ENCODE measurements around the gene NSUN7. TPM values are rescaled to one million over a fixed set of nuclear protein-coding genes. Genes with fewer than 3 reads are reported as not detected.

Gene NSUN7
- total RNA-seq, 1 experiment from 2014 or later, result 1.1 TPM

DNA sequence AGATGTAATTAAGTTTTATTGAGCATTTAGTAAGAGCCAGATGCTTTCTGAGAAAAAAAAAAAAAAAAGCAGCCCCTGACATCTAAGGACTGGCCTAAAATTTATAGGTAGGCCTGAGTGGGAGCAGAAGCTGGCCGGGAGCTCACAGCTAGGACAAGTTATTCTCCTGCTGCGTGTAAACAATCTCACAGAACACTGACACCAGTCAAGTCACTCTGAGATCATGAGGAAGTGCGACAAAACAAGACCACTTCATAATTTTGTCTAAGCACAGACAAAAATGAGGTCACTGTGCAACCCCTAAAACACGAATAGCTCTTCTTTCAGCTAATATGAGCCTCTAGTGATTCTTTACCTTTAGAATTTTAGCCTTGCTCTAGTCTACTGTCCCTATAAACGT is 15.3 kb upstream of the NSUN7 start:
- ATAC-seq (no peak), DNase-seq (ENCODE audit: low read depth, low spot score) (no peak)
- H3K9me3 ChIP-seq (ENCODE audit: control insufficient read depth, insufficient read depth, low read depth, low read length), result no peaks in the 10 kb centered on the region
- no peak for TF ChIP-seq SIN3A (IDR thresholded peaks at IDR 0.05; ENCODE audit: borderline replicate concordance, insufficient read depth, low read depth, low read length)
- TF ChIP-seq TCF7L2 (IDR thresholded peaks at IDR 0.05; ENCODE audit: low read depth, low read length), result no peak
- TF ChIP-seq, protein P1, sequence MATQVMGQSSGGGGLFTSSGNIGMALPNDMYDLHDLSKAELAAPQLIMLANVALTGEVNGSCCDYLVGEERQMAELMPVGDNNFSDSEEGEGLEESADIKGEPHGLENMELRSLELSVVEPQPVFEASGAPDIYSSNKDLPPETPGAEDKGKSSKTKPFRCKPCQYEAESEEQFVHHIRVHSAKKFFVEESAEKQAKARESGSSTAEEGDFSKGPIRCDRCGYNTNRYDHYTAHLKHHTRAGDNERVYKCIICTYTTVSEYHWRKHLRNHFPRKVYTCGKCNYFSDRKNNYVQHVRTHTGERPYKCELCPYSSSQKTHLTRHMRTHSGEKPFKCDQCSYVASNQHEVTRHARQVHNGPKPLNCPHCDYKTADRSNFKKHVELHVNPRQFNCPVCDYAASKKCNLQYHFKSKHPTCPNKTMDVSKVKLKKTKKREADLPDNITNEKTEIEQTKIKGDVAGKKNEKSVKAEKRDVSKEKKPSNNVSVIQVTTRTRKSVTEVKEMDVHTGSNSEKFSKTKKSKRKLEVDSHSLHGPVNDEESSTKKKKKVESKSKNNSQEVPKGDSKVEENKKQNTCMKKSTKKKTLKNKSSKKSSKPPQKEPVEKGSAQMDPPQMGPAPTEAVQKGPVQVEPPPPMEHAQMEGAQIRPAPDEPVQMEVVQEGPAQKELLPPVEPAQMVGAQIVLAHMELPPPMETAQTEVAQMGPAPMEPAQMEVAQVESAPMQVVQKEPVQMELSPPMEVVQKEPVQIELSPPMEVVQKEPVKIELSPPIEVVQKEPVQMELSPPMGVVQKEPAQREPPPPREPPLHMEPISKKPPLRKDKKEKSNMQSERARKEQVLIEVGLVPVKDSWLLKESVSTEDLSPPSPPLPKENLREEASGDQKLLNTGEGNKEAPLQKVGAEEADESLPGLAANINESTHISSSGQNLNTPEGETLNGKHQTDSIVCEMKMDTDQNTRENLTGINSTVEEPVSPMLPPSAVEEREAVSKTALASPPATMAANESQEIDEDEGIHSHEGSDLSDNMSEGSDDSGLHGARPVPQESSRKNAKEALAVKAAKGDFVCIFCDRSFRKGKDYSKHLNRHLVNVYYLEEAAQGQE (IDR thresholded peaks at IDR 0.05; ENCODE audit: insufficient read depth in 1 of 2, low read depth in 2 of 2, low read length in 1 of 2), result no peak
- TF ChIP-seq, protein P2, sequence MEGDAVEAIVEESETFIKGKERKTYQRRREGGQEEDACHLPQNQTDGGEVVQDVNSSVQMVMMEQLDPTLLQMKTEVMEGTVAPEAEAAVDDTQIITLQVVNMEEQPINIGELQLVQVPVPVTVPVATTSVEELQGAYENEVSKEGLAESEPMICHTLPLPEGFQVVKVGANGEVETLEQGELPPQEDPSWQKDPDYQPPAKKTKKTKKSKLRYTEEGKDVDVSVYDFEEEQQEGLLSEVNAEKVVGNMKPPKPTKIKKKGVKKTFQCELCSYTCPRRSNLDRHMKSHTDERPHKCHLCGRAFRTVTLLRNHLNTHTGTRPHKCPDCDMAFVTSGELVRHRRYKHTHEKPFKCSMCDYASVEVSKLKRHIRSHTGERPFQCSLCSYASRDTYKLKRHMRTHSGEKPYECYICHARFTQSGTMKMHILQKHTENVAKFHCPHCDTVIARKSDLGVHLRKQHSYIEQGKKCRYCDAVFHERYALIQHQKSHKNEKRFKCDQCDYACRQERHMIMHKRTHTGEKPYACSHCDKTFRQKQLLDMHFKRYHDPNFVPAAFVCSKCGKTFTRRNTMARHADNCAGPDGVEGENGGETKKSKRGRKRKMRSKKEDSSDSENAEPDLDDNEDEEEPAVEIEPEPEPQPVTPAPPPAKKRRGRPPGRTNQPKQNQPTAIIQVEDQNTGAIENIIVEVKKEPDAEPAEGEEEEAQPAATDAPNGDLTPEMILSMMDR (IDR thresholded peaks at IDR 0.05), result no peak
- no peak for TF ChIP-seq POLR2AphosphoS5 (IDR thresholded peaks at IDR 0.05; ENCODE audit: low read depth, low read length)
- intact Hi-C loops (cut with micrococcal nuclease; ENCODE audit: unreplicated experiment), result no loop called here
- in situ Hi-C loops (cut with HindIII; ENCODE audit: low pct_unique_long_range_greater_than_20kb, low sequenced_read_pairs), result no loop called here
- ChIA-PET POLR2A (interaction anchor here (0.7 kb wide), 1 partner anchor 11 kb away, joined by 7 read pairs; no protein-coding TSS in a partner anchor), CTCF (no interaction called here)
- no peaks in the 10 kb centered on the region for H3K4me1 ChIP-seq (ENCODE audit: control insufficient read depth, insufficient read depth, low read length)
- no peaks in the 10 kb centered on the region for H3K27me3 ChIP-seq (ENCODE audit: control insufficient read depth, insufficient read depth, low read length)
- BruUV-seq (replicated peaks), result no TSS peak
- no peak overlapping the region for H3K27ac ChIP-seq (ENCODE audit: low read length)
- H3K36me3 ChIP-seq (ENCODE audit: control insufficient read depth, insufficient read depth, low read length), result no peaks in the 10 kb centered on the region
- H3K4me3 ChIP-seq (ENCODE audit: low read depth in 2 of 2, low read length in 2 of 2), result no peak overlapping the region

DNA sequence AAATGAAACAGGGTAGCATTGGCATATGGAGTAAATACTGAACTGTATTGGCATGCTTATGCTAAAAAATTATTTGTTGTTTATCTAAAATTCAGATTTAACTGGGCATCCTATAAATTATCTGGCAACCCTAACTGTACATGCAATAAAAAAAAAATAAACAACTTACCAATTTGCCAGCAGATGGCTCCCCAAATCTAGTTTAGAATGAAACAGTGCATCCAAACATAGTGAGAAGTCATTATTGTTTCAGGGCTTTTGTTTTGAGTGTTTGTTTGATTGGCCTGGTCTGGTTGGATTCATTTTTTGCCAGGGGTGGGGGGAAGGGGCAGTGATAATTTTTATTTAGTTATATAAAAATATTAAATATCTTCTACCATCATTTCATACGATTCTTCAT is 12.8 kb upstream of the NSUN7 start:
- POLR2A ChIA-PET, result no interaction called here
- TF ChIP-seq, protein P2 (IDR thresholded peaks at IDR 0.05), result peak; percentile 44; the same call in 1 of the 2 replicates
- TF ChIP-seq SIN3A (IDR thresholded peaks at IDR 0.05; ENCODE audit: borderline replicate concordance, insufficient read depth, low read depth, low read length), result no peak
- DNase-seq (ENCODE audit: low read depth, low spot score) (peak; percentile 25), ATAC-seq (no peak)
- Histone ChIP-seq H3K27me3 (ENCODE audit: control insufficient read depth, insufficient read depth, low read length) (no peaks in the 10 kb centered on the region), H3K27ac (ENCODE audit: low read length) (no peak overlapping the region), H3K4me3 (ENCODE audit: low read depth in 2 of 2, low read length in 2 of 2) (no peak overlapping the region), H3K36me3 (ENCODE audit: control insufficient read depth, insufficient read depth, low read length) (no peaks in the 10 kb centered on the region), H3K9me3 (ENCODE audit: control insufficient read depth, insufficient read depth, low read depth, low read length) (no peaks in the 10 kb centered on the region), H3K4me1 (ENCODE audit: control insufficient read depth, insufficient read depth, low read length) (no peaks in the 10 kb centered on the region)
- intact Hi-C loops (cut with micrococcal nuclease; ENCODE audit: unreplicated experiment), result loop anchor here (1.0 kb wide), 1 partner anchor 160 kb away; no protein-coding TSS in a partner anchor
- in situ Hi-C loops (cut with HindIII; ENCODE audit: low pct_unique_long_range_greater_than_20kb, low sequenced_read_pairs), result no loop called here
- no TSS peak for BruUV-seq (replicated peaks)
- CTCF ChIA-PET, result interaction anchor here (0.6 to 0.8 kb wide), 2 partner anchors 161 to 518 kb away, joined by 3 to 6 read pairs; no protein-coding TSS in a partner anchor

All from Panc1 (cell line).